ENCODE results near the gene SLC24A3. TPM values are rescaled to one million over a fixed set of nuclear protein-coding genes. Genes with fewer than 3 reads are reported as not detected.

The SLC24A3 gene
- total RNA-seq, 1 experiment from 2014 or later: not detected

- ChIA-PET POLR2A (ENCODE audit: unreplicated experiment) (no interaction called here), CTCF (no interaction called here)
- no TSS peak for BruUV-seq (replicated peaks)
Measured at GRCh38 chr20:19589787-19590362, 377.4 kb downstream of the SLC24A3 start.

GRCh38 chr20:19590382-19590781 lies 377.9 kb downstream of the SLC24A3 start:
- Histone ChIP-seq H3K36me3 (ENCODE audit: low read depth) (no peaks in the 10 kb centered on the region), H3K4me3 (no peak overlapping the region), H3K27ac (no peak overlapping the region), H2AFZ (no peak overlapping the region), H4K20me1 (ENCODE audit: insufficient read depth) (no peaks in the 10 kb centered on the region), H3K79me2 (ENCODE audit: low read depth) (no peaks in the 10 kb centered on the region), H3K9me3 (ENCODE audit: insufficient read depth, low read depth) (no peaks in the 10 kb centered on the region), H3K4me1 (replicated peaks; ENCODE audit: insufficient read depth) (no peaks in the 10 kb centered on the region), H3F3A (ENCODE audit: insufficient read depth, low read depth) (no peaks in the 10 kb centered on the region), H3K27me3 (ENCODE audit: insufficient read depth, low read depth) (peaks cover 67% of the 10 kb centered on the region), H3K9me2 (ENCODE audit: insufficient read depth) (no peaks in the 10 kb centered on the region), H3K4me2 (no peak overlapping the region)
- no peak for DNase-seq
- no peak for TF ChIP-seq CTCF (conservative IDR thresholded peaks at IDR 0.05)
- TF ChIP-seq EZH2 (IDR thresholded peaks at IDR 0.05; ENCODE audit: low read depth): no peak
- CTCF ChIA-PET: no interaction called here
- no TSS peak for BruUV-seq (replicated peaks)
- POLR2A ChIA-PET (ENCODE audit: unreplicated experiment): no interaction called here
- intact Hi-C loops (cut with micrococcal nuclease; ENCODE audit: unreplicated experiment): no loop called here

More at GRCh38 chr20:19589787-19590362, 377.4 kb downstream of the SLC24A3 start:
- no peak overlapping the region for H3K4me3 ChIP-seq
- H3F3A ChIP-seq (ENCODE audit: insufficient read depth, low read depth): no peaks in the 10 kb centered on the region
- H2AFZ ChIP-seq: no peak overlapping the region
- peaks cover 67% of the 10 kb centered on the region for H3K27me3 ChIP-seq (ENCODE audit: insufficient read depth, low read depth)
- H3K4me2 ChIP-seq: no peak overlapping the region
- no peaks in the 10 kb centered on the region for H3K4me1 ChIP-seq (replicated peaks; ENCODE audit: insufficient read depth)
- H3K79me2 ChIP-seq (ENCODE audit: low read depth): no peaks in the 10 kb centered on the region
- H3K9me3 ChIP-seq (ENCODE audit: insufficient read depth, low read depth): no peaks in the 10 kb centered on the region
- peak in 1 of 2 experiments; percentile 10 for DNase-seq
- intact Hi-C loops (cut with micrococcal nuclease; ENCODE audit: unreplicated experiment): no loop called here
- H4K20me1 ChIP-seq (ENCODE audit: insufficient read depth): no peaks in the 10 kb centered on the region
- TF ChIP-seq CTCF (conservative IDR thresholded peaks at IDR 0.05): no peak
- TF ChIP-seq EZH2 (IDR thresholded peaks at IDR 0.05; ENCODE audit: low read depth): no peak
- H3K36me3 ChIP-seq (ENCODE audit: low read depth): no peaks in the 10 kb centered on the region
- H3K9me2 ChIP-seq (ENCODE audit: insufficient read depth): no peaks in the 10 kb centered on the region
- H3K27ac ChIP-seq: no peak overlapping the region

- Histone ChIP-seq H4K20me1 (ENCODE audit: insufficient read depth) (no peaks in the 10 kb centered on the region), H3K79me2 (ENCODE audit: low read depth) (no peaks in the 10 kb centered on the region), H3K4me3 (no peak overlapping the region), H3K27ac (no peak overlapping the region), H3K4me2 (no peak overlapping the region), H3K36me3 (ENCODE audit: low read depth) (no peaks in the 10 kb centered on the region), H3K9me2 (ENCODE audit: insufficient read depth) (no peaks in the 10 kb centered on the region), H3K9me3 (ENCODE audit: insufficient read depth, low read depth) (no peaks in the 10 kb centered on the region), H3K4me1 (replicated peaks; ENCODE audit: insufficient read depth) (no peaks in the 10 kb centered on the region), H3F3A (ENCODE audit: insufficient read depth, low read depth) (no peaks in the 10 kb centered on the region), H3K27me3 (ENCODE audit: insufficient read depth, low read depth) (peaks cover 50% of the 10 kb centered on the region), H2AFZ (no peak overlapping the region)
- intact Hi-C loops (cut with micrococcal nuclease; ENCODE audit: unreplicated experiment): no loop called here
- POLR2A ChIA-PET (ENCODE audit: unreplicated experiment): no interaction called here
- CTCF ChIA-PET: no interaction called here
- DNase-seq: no peak
- no peak for TF ChIP-seq EZH2 (IDR thresholded peaks at IDR 0.05; ENCODE audit: low read depth)
- no TSS peak for BruUV-seq (replicated peaks)
Measured at GRCh38 chr20:19593762-19594161, 381.3 kb downstream of the SLC24A3 start.

GRCh38 chr20:19594896-19595295 lies 382.5 kb downstream of the SLC24A3 start:
- intact Hi-C loops (cut with micrococcal nuclease; ENCODE audit: unreplicated experiment): no loop called here
- DNase-seq: peak in 1 of 2 experiments; percentile 4
- Histone ChIP-seq H3K9me3 (ENCODE audit: insufficient read depth, low read depth) (no peaks in the 10 kb centered on the region), H3K79me2 (ENCODE audit: low read depth) (no peaks in the 10 kb centered on the region), H3K36me3 (ENCODE audit: low read depth) (no peaks in the 10 kb centered on the region), H3K27ac (no peak overlapping the region), H3K27me3 (ENCODE audit: insufficient read depth, low read depth) (peaks cover 55% of the 10 kb centered on the region), H4K20me1 (ENCODE audit: insufficient read depth) (no peaks in the 10 kb centered on the region), H3K4me2 (no peak overlapping the region), H3K4me1 (replicated peaks; ENCODE audit: insufficient read depth) (no peaks in the 10 kb centered on the region), H3K4me3 (no peak overlapping the region), H3K9me2 (ENCODE audit: insufficient read depth) (no peaks in the 10 kb centered on the region), H2AFZ (no peak overlapping the region), H3F3A (ENCODE audit: insufficient read depth, low read depth) (no peaks in the 10 kb centered on the region)
- ChIA-PET POLR2A (ENCODE audit: unreplicated experiment) (no interaction called here), CTCF (no interaction called here)
- no TSS peak for BruUV-seq (replicated peaks)
- no peak for TF ChIP-seq CTCF (conservative IDR thresholded peaks at IDR 0.05)
- no peak for TF ChIP-seq EZH2 (IDR thresholded peaks at IDR 0.05; ENCODE audit: low read depth)

All from PC-9 (cell line).